Sigmoid colon (tissue), 4 donors: ENCODE measurements around the gene ADARB2.

Experiments used
- CTCF ChIP-seq, 4 experiments: fragments of 450-650 bp in 3 of 4; fragments of 200-600 bp in 1 of 4; IDR thresholded peaks; one replicate each; pipeline ENCODE4 v1.5.1; 2016 to 2019; ENCODE audit warnings: antibody characterized with exemption in 4 of 4, mild to moderate bottlenecking in 3 of 4, moderate library complexity in 2 of 4
- EP300 ChIP-seq, 4 donors: sonication (generic); formaldehyde crosslinking; IDR thresholded peaks; one replicate each; pipeline ENCODE4 v1.6.1; 2017; ENCODE audit warnings: antibody characterized with exemption in 4 of 4
- POLR2A ChIP-seq, 2 donors: fragments of 450-650 bp; IDR thresholded peaks; one replicate each; pipeline ENCODE4 v1.6.1; 2016; ENCODE audit warnings: antibody characterized with exemption in 2 of 2, mild to moderate bottlenecking in 2 of 2, moderate library complexity in 2 of 2
- POLR2AphosphoS5 ChIP-seq, 4 donors: sonication (generic); formaldehyde crosslinking; IDR thresholded peaks; one replicate each; pipeline ENCODE4 v1.6.1; 2017; ENCODE audit warnings: antibody characterized with exemption in 4 of 4

GRCh38 chr10:1309617-1310270, 427.6 kb downstream of the ADARB2 start:
- no peak for TF ChIP-seq POLR2AphosphoS5 (IDR thresholded peaks at IDR 0.05)
- TF ChIP-seq CTCF (IDR thresholded peaks at IDR 0.05): no peak
- TF ChIP-seq POLR2A (IDR thresholded peaks at IDR 0.05): no peak
- no peak for TF ChIP-seq EP300 (IDR thresholded peaks at IDR 0.05)
